NCI-H524 treated with DMSO at 0.1 percent for 48 hours (cell line): ENCODE results near the gene ZFP36.
"Not testable (repeated sequence)": the region's sequence is repeated elsewhere in the genome, so short reads cannot be mapped to it uniquely, and the experiment has no call there.

ENCODE experiments used
- DNase-seq: peaks from one replicate; lab custom pipeline; 2025; lab: John Stamatoyannopoulos, UW

Gene ZFP36

DNA sequence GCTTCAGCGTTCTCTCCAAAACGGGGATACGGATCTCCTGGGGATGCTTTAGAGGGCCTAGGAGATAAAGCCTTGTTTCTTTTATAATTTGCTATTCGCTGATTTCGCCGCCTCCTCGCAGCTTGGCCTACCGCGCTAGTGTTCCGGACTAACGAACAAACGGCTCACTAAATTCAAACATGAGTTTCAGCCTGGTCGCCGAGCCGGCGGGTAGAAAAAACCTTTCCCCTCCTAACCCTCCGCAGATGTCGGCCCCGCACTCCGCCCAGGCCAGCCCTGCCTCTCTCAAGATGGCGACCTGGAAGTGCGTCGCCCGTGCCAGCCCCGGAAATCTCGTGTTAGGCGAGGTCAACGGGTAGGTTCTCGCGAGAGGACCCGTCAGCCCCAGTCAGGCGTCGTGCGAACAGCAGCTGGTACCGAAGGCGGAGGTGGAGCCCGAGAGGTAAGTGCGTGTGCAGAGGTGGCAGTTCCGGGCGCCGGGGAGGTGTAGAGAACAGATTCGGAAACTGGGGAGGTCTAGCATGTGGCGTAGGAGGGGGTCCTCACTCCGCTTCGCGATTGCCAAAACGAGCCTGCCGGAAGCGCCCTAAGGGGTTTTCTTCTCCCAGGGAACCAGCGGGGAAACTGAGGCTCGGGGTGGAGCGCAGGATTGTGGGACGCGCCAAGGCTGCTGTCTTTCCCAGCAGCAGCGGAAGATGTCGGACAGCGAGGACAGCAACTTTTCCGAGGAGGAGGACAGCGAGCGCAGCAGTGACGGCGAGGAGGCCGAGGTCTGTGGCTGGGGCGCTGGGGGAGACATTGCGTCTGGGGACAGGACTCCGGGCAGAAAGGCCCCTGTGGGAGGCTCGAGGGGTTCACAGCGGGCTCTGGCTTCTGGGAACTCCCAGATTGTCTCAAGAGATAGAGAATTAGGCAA, 38.8 kb downstream of the ZFP36 start, which contains the start of gene SUPT5H:
TSS of gene SUPT5H (plus strand) at position 387 of the 916 bp plus-strand sequence. CDS start at position 696, 309 bp downstream.
- peak; percentile 86 for DNase-seq

DNA sequence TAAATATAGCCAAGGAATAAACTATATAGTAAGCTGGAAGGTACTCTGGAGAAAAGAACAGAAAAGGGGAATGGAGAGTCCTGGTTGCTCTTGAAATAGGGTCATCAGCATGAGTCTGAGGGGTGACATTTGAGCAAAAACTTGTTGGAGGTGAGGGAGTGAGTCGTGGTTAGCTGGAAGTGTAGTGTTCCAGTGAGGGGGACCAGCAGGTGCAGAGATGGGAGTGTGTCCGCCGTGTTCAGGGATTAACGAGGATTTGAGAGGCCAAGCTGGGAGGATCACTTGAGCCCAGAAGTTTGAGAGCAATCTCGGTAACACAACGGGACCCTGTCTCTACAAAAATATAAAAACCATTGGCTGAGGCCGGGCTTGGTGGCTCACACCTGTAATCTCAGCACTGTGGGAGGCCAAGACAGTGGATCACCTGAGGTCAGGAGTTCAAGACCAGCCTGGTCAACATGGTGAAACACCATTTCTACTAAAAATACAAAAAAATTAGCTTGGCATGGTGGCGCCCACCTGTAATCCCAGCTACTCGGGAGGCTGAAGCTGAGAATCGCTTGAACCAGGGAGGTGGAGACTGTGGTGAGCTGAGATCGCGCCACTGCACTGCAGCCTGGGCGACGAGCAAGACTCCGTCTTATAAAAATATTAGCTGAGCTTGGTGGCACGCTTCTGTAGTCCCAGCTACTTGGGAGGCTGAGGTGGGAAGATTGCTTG, 39.9 kb downstream of the ZFP36 start:
- no peak for DNase-seq

DNA sequence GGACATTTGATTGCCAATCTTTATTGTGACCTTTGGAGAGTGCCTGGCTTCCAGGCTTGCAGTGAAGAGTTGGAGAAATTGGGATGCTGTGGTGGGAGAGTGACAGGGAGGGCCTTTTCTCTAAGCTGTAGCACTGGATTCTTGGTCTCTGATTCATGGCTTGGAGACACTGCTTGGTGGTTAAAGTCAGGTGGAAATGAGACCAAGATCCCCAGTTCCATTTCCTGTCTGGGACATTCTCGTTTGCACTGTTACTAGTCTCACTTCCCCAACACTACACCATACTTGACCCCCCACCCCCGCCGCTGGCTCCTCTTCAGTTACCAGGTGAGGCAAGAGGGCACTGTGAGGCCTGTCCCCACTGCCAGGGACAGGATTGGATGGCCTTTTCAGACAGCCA, 41.6 kb downstream of the ZFP36 start:
- DNase-seq: no peak

DNA sequence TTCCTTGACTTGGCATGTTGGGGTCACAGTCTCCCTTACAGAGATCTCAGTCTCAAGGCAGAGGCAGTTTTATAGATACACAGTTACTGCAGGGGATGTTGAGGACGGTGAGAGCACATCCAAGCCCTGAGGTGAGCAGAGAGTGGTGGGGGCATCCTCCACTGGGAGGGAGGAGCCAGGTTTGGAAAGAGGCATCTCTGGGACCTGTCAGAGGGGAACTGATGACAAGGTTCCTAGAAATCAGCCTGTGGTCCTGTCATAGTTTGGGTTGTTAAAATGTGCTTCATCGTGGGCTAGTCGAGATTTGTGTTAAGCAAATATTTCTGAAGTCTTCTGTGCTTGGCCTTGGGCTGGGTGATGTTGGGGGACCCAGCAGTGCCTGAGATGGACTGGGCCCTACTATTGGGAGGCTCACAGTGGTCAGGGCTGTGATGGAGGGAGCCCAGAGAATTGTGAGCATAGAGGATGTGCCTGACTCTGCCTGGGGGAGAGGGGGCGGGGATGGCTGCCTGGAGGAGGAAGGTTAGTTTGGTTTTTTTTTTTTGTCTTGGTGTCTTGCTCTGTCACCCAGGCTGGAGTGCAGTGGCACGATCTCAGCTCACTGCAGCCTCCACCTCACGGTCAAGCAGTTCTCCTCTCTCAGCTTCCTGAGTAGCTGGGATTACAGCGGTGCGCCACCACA, 42.6 kb downstream of the ZFP36 start:
- no peak for DNase-seq

DNA sequence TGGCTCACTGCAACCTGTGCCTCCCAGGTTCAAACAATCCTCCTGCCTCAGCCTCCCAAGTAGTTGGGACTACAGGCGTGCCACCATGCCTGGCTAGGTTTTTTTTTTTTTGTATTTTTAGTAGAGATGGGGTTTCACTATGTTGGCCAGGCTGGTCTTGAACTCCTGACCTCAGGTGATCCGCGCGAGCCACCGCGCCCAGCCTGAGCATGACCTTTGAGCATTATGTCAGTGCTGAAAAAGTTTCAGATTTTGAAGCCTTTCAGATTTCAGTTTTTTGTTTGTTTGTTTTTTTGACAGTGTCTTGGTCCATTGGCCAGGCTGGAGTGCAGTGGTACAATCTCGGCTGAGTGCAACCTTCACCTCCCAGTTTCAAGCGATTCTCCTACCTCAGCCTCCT, 44.6 kb downstream of the ZFP36 start:
- not testable (repeated sequence) for DNase-seq
